AG09319 (cell line): ENCODE results near the gene ATP13A3.

Experiments used
- DNase-seq: peaks from one replicate; pipeline ENCODE4 v3.0.0-alpha.2; 2010; ENCODE audit warnings: low read depth; ENCODE audit errors: extremely low read depth
- TF ChIP-seq, protein P1 (sequence below): IDR thresholded peaks from 2 replicates; pipeline ENCODE4 v1.5.1; 2011; ENCODE audit warnings: low read depth, mild to moderate bottlenecking, inconsistent platforms, low read length, moderate library complexity

The ATP13A3 gene

GRCh38 chr3:194465246-194465645, 21.6 kb downstream of the ATP13A3 start:
- TF ChIP-seq, protein P1, sequence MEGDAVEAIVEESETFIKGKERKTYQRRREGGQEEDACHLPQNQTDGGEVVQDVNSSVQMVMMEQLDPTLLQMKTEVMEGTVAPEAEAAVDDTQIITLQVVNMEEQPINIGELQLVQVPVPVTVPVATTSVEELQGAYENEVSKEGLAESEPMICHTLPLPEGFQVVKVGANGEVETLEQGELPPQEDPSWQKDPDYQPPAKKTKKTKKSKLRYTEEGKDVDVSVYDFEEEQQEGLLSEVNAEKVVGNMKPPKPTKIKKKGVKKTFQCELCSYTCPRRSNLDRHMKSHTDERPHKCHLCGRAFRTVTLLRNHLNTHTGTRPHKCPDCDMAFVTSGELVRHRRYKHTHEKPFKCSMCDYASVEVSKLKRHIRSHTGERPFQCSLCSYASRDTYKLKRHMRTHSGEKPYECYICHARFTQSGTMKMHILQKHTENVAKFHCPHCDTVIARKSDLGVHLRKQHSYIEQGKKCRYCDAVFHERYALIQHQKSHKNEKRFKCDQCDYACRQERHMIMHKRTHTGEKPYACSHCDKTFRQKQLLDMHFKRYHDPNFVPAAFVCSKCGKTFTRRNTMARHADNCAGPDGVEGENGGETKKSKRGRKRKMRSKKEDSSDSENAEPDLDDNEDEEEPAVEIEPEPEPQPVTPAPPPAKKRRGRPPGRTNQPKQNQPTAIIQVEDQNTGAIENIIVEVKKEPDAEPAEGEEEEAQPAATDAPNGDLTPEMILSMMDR: no peak
- no peak for DNase-seq

DNA sequence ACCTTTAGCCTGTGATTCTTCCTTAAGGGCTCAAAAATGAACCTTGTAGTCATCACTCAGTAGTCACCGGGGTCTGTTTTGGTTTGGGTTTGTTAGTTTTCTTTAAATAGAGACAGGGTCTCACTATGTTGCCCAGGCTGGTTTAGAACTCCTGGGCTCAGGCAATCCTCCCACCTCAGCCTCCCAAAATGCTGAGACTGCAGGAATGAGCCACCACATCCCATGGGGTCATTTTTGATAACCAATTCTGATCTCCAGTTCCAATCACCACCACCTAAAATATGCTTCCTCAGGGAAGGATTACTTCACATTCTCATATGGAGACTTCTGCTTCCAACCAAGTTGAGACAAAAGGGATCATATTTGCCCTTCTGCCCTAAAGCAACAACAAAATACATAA, 22.1 kb downstream of the ATP13A3 start:
- no peak for DNase-seq
- TF ChIP-seq, protein P1: no peak

GRCh38 chr3:194462936-194463335, 23.9 kb downstream of the ATP13A3 start:
- TF ChIP-seq, protein P1: no peak

GRCh38 chr3:194460566-194460965, 26.2 kb downstream of the ATP13A3 start:
- TF ChIP-seq, protein P1: no peak
- DNase-seq: no peak

More at GRCh38 chr3:194462936-194463335, 23.9 kb downstream of the ATP13A3 start:
- DNase-seq: no peak

GRCh38 chr3:194458131-194458530, 28.7 kb downstream of the ATP13A3 start:
- no peak for DNase-seq
- TF ChIP-seq, protein P1: no peak

DNA sequence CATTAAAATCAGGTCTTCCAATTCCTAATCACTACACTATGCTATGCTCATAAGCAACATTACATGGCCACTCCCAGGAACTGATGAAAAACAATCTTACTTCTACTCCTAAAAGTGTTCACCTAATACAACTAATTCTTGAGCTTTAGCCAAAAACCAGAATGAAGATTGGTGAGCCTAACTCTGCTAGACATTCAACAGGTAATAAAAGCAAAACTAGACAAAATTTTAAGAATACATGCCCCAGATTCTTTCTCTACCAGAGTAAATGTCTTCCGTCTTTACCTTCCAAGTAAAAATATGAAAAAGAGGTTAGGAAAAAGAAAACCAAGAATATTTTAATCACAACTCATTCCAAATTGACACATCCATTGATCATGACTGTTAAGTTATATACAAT, 31.3 kb downstream of the ATP13A3 start:
- TF ChIP-seq, protein P1: no peak
- DNase-seq: no peak

DNA sequence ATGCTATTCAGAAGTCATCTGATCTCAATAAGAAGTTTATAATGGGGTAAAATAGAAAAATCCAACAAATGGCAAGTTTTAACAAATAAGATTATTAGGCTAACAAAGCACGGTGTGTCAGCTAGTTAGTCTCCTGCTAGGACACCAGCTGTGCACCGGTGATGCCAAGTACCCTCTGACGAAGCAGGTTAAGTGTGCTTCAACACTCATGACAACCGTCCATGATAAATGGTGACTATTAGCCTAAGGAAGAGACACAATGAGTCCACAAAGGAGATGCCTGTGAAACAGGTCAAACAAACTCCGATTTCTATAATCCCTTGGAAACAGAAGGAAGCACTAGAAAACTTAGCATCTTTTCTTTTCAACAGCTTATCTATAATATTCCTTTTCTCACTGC, 36.5 kb downstream of the ATP13A3 start:
- DNase-seq: no peak
- TF ChIP-seq, protein P1: no peak
